ENCODE data around the gene NEU2.

NEU2 gene

GRCh38 chr2:233083782-233084181 is 51.3 kb downstream of the NEU2 start:
- Histone ChIP-seq H2AFZ (no peak overlapping the region), H3K9me3 (ENCODE audit: control insufficient read depth, low read length) (no peaks in the 10 kb centered on the region), H3K36me3 (ENCODE audit: control insufficient read depth, insufficient read depth, low read length) (no peaks in the 10 kb centered on the region), H3K27me3 (ENCODE audit: control insufficient read depth, insufficient read depth, low read length) (no peaks in the 10 kb centered on the region), H3K9ac (no peak overlapping the region), H3K4me2 (ENCODE audit: low read length) (no peak overlapping the region), H3K79me2 (no peaks in the 10 kb centered on the region), H3K4me1 (no peaks in the 10 kb centered on the region), H3K4me3 (ENCODE audit: low read depth, low read length) (no peak overlapping the region), H3K27ac (peak overlapping the region; percentile 69)
- TF ChIP-seq CTCF (IDR thresholded peaks at IDR 0.05), result no peak

DNA sequence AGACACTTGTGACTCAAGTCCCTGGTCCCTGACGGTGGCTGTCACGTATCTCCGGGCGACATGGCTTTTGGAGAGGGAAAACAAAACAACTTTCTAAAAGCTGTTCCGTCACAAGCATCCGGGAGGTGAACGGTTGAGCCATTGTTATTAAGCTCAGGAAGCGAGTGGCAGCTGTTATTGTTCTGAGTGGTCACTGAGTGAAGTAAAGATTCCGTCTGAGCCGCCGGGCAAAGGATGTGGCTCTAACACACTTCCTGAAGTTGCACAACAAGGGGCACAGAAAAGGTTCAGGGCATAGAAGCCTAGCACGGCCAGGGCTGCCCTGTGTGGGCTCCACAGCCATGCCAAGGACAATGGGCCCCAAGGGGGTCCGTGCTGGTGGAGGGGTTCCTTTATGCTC is 52.0 kb downstream of the NEU2 start:
- Histone ChIP-seq H3K4me1 (no peaks in the 10 kb centered on the region), H3K27ac (peak overlapping the region; percentile 69)

More for the DNA sequence above, 52.0 kb downstream of the NEU2 start:
- no peak overlapping the region for H2AFZ ChIP-seq
- H3K9ac ChIP-seq, result no peak overlapping the region
- TF ChIP-seq CTCF (IDR thresholded peaks at IDR 0.05), result no peak
- no peaks in the 10 kb centered on the region for H3K9me3 ChIP-seq (ENCODE audit: control insufficient read depth, low read length)
- no peaks in the 10 kb centered on the region for H3K36me3 ChIP-seq (ENCODE audit: control insufficient read depth, insufficient read depth, low read length)
- H3K4me2 ChIP-seq (ENCODE audit: low read length), result no peak overlapping the region
- H3K79me2 ChIP-seq, result no peaks in the 10 kb centered on the region
- H3K27me3 ChIP-seq (ENCODE audit: control insufficient read depth, insufficient read depth, low read length), result no peaks in the 10 kb centered on the region
- no peak overlapping the region for H3K4me3 ChIP-seq (ENCODE audit: low read depth, low read length)

Measured in parathyroid adenoma (tissue), 2 donors.